Lower leg skin (tissue), 3 donors: Measurements from ENCODE around the gene NBEA.

Source experiments
- CTCF ChIP-seq, 3 donors: fragments of 450-650 bp; IDR thresholded peaks; one replicate each; pipeline ENCODE4 v1.5.1; 2016; ENCODE audit warnings: antibody characterized with exemption in 3 of 3, mild to moderate bottlenecking in 3 of 3, moderate library complexity in 2 of 3
- POLR2A ChIP-seq, 2 donors: fragments of 450-650 bp; IDR thresholded peaks; one replicate each; pipeline ENCODE4 v1.6.1; 2016 to 2017; ENCODE audit warnings: antibody characterized with exemption in 2 of 2, mild to moderate bottlenecking in 1 of 2, moderate library complexity in 1 of 2

- TF ChIP-seq CTCF (IDR thresholded peaks at IDR 0.05) (no peak), POLR2A (IDR thresholded peaks at IDR 0.05) (no peak)
Measured at GRCh38 chr13:35055705-35056104, 113.6 kb downstream of the NBEA start.
